SK-N-MC (cell line): ENCODE results near the gene S100A14.

Experiments used
- EZH2 ChIP-seq: fragments of 200-600 bp; sonication (generic); IDR thresholded peaks from one replicate; pipeline ENCODE4 v1.6.1; 2017; ENCODE audit warnings: antibody characterized with exemption
- POLR2AphosphoS5 ChIP-seq: IDR thresholded peaks from 2 replicates; pipeline ENCODE4 v1.6.1; 2012; ENCODE audit warnings: mild to moderate bottlenecking, low read depth, low read length, borderline replicate concordance

DNA sequence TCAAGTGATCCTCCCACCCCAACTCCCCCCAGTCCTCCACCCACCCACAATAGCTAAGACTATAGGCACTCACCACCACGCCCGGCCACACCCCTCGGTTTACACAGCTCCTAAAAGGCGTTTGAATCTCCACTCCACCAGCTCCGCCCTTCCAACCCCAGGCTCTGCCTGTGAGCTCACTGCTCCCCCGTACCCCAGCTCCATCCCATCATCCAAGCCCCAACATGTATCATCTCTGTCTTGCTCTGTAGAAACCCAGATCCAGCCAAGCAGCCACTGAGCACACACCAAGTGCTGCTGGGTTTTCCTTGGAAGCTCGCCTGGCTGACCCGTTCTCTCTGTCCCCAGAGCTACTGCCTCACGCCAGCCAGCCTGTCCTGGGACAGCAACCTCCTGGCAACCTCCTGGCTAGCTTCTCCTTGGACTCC is 38.5 kb downstream of the S100A14 start:
- TF ChIP-seq POLR2AphosphoS5 = no peak
- no peak for TF ChIP-seq EZH2
